Measurements from ENCODE around the gene KIAA0040. TPM values are rescaled to one million over a fixed set of nuclear protein-coding genes. Genes with fewer than 3 reads are reported as not detected.

KIAA0040 gene
- total and polyA plus RNA-seq, 10 of the 15 experiments (the other 5 are each of a cell fraction or from before 2014, with no cell fraction given) = 7.6 to 47.7 (median 23.5) TPM

DNA sequence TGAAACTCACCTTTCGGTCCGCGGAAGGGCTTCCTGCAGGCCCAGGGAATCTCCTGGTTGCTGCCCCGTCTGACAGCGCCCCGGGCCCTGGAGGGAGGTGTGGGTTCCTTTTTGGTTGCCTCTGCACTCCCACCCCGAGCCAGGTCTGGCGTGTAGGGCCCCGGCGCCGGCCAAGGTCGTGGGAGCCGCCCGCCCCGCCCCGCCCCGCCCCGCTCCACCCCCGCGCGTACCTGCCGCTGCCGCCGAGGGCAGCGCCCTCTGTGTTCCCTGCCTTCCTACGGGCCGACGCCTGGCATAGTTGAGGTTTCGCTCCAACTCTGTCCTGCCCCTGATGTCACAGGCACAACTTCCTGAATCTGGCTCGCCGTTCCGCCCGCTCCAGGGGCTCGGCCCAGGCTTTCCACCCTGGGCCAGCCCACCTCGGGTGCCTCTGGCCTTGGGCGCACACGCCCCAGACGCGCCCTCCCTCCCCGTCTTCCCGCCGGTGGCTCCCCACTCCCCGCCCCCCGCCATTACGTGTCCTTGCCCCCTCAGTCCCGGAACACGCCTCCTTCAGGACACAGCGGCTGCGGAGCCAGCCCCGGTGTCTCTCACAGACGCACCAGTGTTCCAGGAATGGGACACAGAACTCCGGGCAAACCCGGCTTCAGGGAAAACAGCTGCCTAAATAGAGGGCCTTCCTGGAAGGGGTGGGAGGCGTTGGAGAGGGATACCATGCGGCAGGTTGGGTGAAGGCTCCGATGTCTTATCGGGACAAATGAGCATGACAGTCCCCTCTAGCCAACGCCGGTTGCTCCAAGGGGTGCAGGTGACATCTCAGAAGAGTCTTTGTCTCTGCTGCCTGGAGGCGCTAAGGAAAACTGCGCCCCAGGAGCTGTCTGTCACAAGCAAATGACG, at the start of gene KIAA0040 (continued):
- TF ChIP-seq, protein P1, sequence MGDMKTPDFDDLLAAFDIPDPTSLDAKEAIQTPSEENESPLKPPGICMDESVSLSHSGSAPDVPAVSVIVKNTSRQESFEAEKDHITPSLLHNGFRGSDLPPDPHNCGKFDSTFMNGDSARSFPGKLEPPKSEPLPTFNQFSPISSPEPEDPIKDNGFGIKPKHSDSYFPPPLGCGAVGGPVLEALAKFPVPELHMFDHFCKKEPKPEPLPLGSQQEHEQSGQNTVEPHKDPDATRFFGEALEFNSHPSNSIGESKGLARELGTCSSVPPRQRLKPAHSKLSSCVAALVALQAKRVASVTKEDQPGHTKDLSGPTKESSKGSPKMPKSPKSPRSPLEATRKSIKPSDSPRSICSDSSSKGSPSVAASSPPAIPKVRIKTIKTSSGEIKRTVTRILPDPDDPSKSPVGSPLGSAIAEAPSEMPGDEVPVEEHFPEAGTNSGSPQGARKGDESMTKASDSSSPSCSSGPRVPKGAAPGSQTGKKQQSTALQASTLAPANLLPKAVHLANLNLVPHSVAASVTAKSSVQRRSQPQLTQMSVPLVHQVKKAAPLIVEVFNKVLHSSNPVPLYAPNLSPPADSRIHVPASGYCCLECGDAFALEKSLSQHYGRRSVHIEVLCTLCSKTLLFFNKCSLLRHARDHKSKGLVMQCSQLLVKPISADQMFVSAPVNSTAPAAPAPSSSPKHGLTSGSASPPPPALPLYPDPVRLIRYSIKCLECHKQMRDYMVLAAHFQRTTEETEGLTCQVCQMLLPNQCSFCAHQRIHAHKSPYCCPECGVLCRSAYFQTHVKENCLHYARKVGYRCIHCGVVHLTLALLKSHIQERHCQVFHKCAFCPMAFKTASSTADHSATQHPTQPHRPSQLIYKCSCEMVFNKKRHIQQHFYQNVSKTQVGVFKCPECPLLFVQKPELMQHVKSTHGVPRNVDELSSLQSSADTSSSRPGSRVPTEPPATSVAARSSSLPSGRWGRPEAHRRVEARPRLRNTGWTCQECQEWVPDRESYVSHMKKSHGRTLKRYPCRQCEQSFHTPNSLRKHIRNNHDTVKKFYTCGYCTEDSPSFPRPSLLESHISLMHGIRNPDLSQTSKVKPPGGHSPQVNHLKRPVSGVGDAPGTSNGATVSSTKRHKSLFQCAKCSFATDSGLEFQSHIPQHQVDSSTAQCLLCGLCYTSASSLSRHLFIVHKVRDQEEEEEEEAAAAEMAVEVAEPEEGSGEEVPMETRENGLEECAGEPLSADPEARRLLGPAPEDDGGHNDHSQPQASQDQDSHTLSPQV (IDR thresholded peaks at IDR 0.05) = no peak
- TF ChIP-seq, protein P2, sequence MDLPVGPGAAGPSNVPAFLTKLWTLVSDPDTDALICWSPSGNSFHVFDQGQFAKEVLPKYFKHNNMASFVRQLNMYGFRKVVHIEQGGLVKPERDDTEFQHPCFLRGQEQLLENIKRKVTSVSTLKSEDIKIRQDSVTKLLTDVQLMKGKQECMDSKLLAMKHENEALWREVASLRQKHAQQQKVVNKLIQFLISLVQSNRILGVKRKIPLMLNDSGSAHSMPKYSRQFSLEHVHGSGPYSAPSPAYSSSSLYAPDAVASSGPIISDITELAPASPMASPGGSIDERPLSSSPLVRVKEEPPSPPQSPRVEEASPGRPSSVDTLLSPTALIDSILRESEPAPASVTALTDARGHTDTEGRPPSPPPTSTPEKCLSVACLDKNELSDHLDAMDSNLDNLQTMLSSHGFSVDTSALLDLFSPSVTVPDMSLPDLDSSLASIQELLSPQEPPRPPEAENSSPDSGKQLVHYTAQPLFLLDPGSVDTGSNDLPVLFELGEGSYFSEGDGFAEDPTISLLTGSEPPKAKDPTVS (IDR thresholded peaks at IDR 0.05; ENCODE audit: low read depth, low read length) = no peak
- TF ChIP-seq, protein P3, sequence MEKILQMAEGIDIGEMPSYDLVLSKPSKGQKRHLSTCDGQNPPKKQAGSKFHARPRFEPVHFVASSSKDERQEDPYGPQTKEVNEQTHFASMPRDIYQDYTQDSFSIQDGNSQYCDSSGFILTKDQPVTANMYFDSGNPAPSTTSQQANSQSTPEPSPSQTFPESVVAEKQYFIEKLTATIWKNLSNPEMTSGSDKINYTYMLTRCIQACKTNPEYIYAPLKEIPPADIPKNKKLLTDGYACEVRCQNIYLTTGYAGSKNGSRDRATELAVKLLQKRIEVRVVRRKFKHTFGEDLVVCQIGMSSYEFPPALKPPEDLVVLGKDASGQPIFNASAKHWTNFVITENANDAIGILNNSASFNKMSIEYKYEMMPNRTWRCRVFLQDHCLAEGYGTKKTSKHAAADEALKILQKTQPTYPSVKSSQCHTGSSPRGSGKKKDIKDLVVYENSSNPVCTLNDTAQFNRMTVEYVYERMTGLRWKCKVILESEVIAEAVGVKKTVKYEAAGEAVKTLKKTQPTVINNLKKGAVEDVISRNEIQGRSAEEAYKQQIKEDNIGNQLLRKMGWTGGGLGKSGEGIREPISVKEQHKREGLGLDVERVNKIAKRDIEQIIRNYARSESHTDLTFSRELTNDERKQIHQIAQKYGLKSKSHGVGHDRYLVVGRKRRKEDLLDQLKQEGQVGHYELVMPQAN (conservative IDR thresholded peaks at IDR 0.05) = no peak
- TF ChIP-seq CHD2 (IDR thresholded peaks at IDR 0.05; ENCODE audit: borderline replicate concordance, low read depth, low read length) (no peak), HDGF (IDR thresholded peaks at IDR 0.05) (peak; percentile 22; the same call in 1 of the 2 replicates), STAT1 (conservative IDR thresholded peaks at IDR 0.05) (no peak), YBX1 (IDR thresholded peaks at IDR 0.05) (no peak), NR2F1 (conservative IDR thresholded peaks at IDR 0.05) (peak; percentile 33; the same call in 1 of the 2 replicates), SRF (IDR thresholded peaks at IDR 0.05; ENCODE audit: low read depth in 2 of 2, low read length in 2 of 2) (no peak), DPF2 (IDR thresholded peaks at IDR 0.05) (no peak)
- TF ChIP-seq, protein P4, sequence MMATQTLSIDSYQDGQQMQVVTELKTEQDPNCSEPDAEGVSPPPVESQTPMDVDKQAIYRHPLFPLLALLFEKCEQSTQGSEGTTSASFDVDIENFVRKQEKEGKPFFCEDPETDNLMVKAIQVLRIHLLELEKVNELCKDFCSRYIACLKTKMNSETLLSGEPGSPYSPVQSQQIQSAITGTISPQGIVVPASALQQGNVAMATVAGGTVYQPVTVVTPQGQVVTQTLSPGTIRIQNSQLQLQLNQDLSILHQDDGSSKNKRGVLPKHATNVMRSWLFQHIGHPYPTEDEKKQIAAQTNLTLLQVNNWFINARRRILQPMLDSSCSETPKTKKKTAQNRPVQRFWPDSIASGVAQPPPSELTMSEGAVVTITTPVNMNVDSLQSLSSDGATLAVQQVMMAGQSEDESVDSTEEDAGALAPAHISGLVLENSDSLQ (IDR thresholded peaks at IDR 0.05) = no peak
- TF ChIP-seq, protein P5, sequence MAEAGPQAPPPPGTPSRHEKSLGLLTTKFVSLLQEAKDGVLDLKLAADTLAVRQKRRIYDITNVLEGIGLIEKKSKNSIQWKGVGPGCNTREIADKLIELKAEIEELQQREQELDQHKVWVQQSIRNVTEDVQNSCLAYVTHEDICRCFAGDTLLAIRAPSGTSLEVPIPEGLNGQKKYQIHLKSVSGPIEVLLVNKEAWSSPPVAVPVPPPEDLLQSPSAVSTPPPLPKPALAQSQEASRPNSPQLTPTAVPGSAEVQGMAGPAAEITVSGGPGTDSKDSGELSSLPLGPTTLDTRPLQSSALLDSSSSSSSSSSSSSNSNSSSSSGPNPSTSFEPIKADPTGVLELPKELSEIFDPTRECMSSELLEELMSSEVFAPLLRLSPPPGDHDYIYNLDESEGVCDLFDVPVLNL (IDR thresholded peaks at IDR 0.05; ENCODE audit: low read depth, low read length) = no peak
- TF ChIP-seq, protein P6, sequence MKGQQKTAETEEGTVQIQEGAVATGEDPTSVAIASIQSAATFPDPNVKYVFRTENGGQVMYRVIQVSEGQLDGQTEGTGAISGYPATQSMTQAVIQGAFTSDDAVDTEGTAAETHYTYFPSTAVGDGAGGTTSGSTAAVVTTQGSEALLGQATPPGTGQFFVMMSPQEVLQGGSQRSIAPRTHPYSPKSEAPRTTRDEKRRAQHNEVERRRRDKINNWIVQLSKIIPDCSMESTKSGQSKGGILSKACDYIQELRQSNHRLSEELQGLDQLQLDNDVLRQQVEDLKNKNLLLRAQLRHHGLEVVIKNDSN (IDR thresholded peaks at IDR 0.05; ENCODE audit: borderline replicate concordance, extremely low read length, insufficient read depth, low read depth, low read length) = no peak
